GM21515 (cell line): Measurements from ENCODE around the gene TMEM131.
"Not testable (repeated sequence)": the region's sequence is repeated elsewhere in the genome, so short reads cannot be mapped to it uniquely, and the experiment has no call there.

Experiments used
- ATAC-seq: cut with Tn5 transposase; IDR thresholded peaks from one replicate; pipeline ENCODE4 v1.9.1; 2021; ENCODE audit not compliant: unreplicated experiment

TMEM131 gene, protein sequence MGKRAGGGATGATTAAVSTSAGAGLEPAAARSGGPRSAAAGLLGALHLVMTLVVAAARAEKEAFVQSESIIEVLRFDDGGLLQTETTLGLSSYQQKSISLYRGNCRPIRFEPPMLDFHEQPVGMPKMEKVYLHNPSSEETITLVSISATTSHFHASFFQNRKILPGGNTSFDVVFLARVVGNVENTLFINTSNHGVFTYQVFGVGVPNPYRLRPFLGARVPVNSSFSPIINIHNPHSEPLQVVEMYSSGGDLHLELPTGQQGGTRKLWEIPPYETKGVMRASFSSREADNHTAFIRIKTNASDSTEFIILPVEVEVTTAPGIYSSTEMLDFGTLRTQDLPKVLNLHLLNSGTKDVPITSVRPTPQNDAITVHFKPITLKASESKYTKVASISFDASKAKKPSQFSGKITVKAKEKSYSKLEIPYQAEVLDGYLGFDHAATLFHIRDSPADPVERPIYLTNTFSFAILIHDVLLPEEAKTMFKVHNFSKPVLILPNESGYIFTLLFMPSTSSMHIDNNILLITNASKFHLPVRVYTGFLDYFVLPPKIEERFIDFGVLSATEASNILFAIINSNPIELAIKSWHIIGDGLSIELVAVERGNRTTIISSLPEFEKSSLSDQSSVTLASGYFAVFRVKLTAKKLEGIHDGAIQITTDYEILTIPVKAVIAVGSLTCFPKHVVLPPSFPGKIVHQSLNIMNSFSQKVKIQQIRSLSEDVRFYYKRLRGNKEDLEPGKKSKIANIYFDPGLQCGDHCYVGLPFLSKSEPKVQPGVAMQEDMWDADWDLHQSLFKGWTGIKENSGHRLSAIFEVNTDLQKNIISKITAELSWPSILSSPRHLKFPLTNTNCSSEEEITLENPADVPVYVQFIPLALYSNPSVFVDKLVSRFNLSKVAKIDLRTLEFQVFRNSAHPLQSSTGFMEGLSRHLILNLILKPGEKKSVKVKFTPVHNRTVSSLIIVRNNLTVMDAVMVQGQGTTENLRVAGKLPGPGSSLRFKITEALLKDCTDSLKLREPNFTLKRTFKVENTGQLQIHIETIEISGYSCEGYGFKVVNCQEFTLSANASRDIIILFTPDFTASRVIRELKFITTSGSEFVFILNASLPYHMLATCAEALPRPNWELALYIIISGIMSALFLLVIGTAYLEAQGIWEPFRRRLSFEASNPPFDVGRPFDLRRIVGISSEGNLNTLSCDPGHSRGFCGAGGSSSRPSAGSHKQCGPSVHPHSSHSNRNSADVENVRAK (N-terminal part only)

DNA sequence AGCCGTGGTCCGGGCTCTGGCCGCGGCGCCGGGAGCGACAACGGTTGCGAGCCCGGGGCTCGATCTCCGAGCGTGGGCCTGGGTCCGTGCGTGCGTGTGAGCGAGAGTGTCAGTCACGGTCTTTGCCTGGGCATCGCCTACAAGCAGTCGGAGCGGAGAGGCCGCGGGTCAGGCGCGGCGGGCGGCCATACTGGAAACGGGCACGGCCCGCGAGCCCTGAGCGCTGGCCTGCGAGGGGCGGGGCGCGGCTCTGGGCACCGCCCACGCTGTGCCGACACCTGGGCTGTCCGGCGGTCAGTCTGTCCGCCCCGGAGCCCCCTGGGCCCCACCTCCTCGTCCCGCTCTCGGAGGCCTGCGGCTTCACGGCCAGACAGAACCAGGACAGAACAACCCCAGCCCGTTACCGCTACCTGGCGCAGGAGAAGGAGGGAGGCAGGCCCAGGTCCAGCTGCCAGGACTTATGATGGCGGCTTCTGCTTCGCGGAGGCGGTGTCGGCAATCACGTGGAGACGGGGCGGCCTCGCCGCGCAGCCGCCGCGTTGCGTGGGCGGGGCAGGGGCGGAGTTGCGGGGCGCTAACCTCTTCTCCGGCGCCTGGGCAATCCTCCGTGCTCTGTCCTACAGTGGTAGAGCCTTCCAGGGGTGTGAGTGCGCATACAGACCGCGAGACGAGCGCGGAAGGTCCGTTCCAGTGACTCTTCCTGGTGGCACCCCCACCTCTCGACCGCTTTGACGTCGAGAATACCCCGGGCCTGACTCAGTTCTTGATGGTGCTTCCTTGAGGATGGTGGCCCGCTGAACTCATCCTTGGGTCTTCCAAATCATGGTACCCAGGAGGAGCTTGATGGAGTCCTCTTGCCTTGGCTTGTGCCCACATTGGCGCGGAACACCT lies at the start of gene TMEM131:
TSS of gene TMEM131 (minus strand) at position 215 of the 891 bp plus-strand sequence. CDS start 286 bp downstream, outside the sequence.
- peak; percentile 69 for ATAC-seq

DNA sequence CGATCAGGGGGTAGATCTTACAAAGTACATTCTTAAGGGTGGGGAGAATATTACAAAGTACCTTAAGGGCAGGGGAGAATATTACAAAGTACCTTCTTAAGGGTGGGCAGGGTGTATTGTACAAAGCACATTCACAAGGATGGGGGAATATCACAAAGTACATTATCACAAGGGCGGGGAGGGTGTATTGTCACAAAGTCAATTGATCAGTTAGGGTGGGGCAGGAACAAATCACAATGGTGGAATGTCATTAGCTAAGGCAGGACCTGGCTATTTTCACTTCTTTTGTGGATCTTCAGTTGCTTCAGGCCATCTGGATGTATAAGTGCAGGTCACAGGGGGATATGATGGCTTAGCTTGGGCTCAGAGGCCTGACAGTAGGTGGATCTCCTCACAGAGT lies 49.0 kb upstream of the TMEM131 start:
- not testable (repeated sequence) for ATAC-seq

DNA sequence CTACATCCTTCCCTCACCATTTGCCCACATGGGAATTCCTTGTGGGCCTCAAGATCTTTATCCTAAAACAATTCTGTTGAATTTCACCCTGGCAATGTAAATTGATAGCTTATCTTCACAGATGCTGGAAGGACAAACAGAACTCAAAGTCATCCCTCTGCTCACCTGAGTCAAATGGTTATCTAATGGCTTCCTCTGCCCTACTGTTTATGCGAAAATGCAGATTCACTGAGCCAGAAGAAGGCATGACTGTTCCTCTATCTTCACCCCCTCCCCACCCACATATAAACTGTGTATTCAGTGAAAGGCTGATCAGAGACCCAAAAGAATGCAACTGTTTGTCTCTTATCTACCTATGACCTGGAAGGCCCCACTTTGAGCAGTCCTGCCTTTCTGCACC lies 47.4 kb upstream of the TMEM131 start:
- no peak for ATAC-seq

DNA sequence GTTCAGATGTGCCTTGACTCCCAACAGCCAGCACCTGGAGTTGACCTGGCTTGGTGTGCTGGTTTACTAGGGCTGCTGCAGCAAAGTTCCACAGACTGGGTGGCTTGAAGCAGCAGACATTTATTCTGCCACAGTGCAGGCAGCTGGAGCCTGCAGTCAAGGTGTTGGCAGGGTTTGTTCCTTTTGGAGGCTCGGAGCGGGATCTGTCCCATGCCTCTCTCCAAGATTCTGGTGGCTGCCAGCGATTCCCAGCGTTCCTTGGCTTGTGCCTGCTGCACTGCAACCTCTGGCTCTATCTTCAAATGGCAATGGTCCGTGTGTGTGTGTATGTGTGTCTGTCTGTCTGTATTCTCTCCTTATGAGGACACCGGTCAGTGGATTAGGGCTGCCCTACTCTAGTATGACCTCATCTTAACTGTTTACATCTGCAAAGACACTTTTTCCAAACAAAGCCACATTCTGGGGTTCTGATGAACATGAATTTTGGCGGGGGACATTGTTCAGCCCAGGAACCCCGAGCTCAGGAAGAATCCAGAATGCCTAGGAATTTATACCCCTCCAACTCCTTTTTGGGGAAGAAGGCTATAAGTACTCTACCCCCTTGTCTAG lies 44.7 kb upstream of the TMEM131 start:
- no peak for ATAC-seq

GRCh38 chr2:98039085-98039756 lies 43.5 kb upstream of the TMEM131 start:
- ATAC-seq: no peak

DNA sequence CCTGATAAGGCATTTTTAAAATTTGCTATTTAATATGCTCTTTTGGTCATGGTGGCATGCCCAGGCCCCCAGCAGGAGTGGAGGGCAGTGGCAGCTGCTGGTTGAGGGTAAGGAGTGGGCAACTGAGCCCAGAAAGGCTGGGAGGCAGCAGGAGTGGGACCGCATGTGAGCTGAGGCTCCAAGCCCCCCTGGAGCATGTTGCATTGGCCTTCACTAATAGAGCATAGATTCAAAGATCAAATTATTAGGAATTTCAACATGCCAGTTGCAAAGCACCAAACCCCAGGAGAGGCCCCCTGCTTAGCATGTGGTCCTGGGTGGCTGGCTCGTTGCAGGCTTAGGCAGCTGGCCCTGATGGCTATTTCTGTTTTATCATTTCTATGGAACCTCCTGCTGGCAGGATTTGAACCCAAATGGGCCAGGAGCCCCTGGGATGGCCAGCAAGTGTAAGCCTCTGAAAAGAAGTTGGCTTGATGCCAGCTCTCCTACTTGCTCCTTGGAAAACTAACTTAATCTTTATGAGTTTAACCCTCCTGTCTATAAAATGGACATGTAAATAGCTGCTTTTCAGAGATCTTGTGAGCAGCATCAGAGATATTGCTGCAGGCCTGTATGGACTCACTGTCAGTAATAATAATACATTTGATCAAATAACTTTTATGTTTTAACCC lies 42.1 kb upstream of the TMEM131 start:
- no peak for ATAC-seq

DNA sequence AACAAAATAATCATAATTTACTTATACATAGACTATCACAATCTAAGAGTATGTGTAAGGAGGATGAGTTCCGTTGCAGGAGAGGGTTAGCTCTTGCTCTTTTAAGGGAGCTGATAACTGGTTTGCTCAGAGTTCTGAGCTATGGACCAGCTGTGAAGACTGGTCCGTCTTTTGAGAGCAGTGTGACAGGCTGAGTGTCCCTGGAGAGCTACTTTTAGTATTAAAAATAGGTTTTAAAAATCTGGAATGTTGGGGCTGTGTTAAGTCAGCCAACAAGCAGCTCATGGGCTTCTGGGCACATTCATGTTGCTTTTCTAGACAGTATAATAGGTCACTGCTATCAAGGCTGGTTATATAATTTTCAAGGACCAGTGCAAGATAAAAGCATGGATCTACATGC lies 41.5 kb upstream of the TMEM131 start:
- ATAC-seq: no peak

DNA sequence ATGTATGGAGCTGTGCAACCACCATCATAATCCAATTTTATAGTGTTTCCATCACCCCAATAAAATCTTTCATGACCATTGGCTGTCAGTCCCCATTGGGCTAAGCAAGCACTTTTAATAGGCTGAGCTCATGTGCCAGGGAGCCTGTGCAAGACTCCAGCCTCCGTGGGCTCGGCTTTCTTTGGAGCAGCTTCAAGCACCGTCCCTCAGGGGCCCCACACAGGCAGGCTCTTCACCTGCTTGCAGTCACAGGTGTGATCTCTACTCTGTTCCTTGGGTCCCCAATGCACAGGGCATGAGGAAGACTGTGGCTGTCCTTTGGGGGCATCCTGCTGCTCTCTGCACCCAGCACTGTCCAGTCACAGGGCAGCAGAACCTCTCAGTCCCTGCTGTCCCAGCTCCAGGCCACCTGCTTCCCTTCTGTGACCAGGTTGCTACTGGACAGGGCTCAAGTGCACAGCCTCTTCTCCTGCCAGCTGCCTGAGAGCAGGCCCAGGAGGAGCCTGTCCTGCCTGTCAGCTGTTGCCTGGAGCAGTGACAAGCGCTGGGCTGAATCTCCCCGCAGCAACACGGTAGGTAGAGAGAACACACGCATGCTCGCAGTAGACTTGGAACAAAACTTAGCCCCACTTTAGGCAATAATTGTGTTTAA lies 40.7 kb upstream of the TMEM131 start:
- no peak for ATAC-seq

GRCh38 chr2:98034745-98035144 lies 39.0 kb upstream of the TMEM131 start:
- no peak for ATAC-seq

GRCh38 chr2:98032086-98032485 lies 36.3 kb upstream of the TMEM131 start:
- no peak for ATAC-seq

GRCh38 chr2:98029718-98030222 lies 34.0 kb upstream of the TMEM131 start:
- no peak for ATAC-seq

DNA sequence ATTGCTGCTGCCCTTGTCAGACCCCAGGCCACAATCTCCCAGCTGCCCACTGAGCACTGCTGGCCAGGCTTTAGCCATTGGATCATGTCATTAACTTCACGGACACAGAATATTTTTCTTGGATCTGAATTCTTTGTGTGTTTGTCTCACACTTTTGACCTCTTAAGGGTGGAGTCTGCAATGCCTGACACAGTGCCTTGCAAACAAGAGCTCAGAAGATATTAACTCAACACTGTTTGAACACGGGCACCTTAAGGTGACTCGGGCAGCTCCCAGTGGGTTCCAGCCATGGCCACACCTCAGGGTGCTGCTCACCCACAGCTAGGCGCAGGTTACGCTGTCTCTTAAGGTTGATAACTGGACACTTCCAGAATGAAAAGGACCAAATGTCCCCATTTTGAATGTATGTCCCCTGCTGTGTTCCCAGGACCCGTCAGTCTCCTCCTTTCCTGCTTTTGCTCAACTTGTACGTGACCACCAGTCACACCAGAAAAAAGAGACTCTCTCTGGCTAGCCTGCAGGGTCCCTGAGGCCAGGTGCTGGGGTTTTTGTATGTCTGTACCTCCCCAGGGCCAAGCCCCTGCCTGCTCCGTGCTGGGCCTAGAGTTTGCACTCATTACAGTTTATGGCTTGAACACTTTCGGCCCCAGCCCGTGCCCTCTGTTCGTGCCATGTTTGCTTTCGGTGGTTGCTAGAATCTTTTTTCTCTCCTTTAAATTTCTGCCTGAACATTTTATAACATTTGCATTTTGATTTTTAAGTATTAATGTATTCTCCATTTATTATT lies 33.4 kb upstream of the TMEM131 start:
- ATAC-seq: no peak

DNA sequence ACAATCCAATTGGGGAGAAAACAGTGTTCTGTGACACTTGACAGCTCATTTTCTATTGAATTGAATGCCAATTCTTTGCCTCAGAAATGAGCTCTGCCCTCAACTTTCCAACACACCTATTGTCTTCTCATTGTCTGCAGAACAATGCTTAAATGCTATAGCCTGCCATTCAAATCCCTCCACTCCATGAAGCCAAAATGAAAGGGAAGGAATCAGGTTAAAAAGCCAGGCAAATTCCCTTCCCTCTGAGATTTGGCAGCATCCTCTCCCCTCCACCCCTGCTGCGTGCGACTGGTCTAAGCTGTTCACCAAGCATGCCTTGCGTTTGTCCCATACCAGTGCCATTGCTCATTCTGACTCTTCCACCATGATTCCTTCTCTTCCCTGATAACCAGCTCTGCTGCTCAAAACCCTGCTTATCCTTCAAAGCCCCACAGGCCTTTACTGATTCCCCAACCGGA lies 32.4 kb upstream of the TMEM131 start:
- no peak for ATAC-seq

- ATAC-seq: peak; percentile 33
Observed at GRCh38 chr2:98027538-98027937, 31.8 kb upstream of the TMEM131 start.

DNA sequence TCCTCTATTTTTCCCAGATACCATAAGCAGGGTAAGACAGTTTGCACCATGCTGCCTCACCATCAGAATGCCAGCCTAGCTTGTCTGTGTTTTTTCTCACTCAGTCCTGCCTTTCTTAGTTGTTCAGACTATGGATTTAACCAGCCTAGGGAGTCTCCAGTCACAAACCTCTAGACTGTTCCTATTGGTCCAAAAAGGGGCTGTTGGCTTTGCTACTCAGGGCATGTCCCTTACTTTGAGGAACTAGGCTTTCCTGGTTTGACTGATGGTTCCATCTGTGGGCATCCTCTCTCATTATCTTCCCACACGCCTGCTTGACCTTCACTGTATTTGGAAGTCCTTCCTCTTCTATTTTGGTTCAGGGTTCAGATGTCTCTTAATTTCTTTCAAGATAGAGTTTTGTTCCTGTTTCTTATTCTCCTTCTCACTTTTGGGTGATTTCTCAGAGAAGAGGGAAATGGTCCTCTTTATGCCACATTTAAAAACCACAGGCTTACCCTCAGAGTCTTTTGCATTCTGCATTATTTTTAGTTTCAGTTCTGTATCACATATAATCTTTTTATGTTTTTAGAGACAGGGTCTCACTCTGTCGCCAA lies 31.3 kb upstream of the TMEM131 start:
- ATAC-seq: peak; percentile 81

- no peak for ATAC-seq
Observed at GRCh38 chr2:98026292-98026691, 30.5 kb upstream of the TMEM131 start.
